ENCODE results near the gene NACC1.

NACC1 gene

GRCh38 chr19:13120817-13121216 is 2.8 kb downstream of the NACC1 start:
- no peak for DNase-seq (ENCODE audit: low spot score)

- DNase-seq (ENCODE audit: low spot score), result peak; percentile 41
These were observed 3.6 kb downstream of the NACC1 start for GRCh38 chr19:13121551-13122274.

- no peak for DNase-seq (ENCODE audit: low spot score)
These were observed 4.3 kb downstream of the NACC1 start for GRCh38 chr19:13122275-13122878.

- no peak for DNase-seq (ENCODE audit: low spot score)
These were observed 5.2 kb downstream of the NACC1 start for GRCh38 chr19:13122980-13123957.

- DNase-seq (ENCODE audit: low spot score), result no peak
These were observed 9.0 kb downstream of the NACC1 start for GRCh38 chr19:13127051-13127450.

- DNase-seq (ENCODE audit: low spot score), result no peak
These were observed 9.9 kb downstream of the NACC1 start for GRCh38 chr19:13127811-13128575.

GRCh38 chr19:13128583-13128982 is 10.5 kb downstream of the NACC1 start:
- no peak for DNase-seq (ENCODE audit: low spot score)

GRCh38 chr19:13129384-13129783 is 11.3 kb downstream of the NACC1 start:
- DNase-seq (ENCODE audit: low spot score), result no peak

- no peak for DNase-seq (ENCODE audit: low spot score)
These were observed 12.9 kb downstream of the NACC1 start for GRCh38 chr19:13130886-13131490.

GRCh38 chr19:13132471-13133180 is 14.6 kb downstream of the NACC1 start:
- peak; percentile 33 for DNase-seq (ENCODE audit: low spot score)

- DNase-seq (ENCODE audit: low spot score), result no peak
These were observed 15.3 kb downstream of the NACC1 start for GRCh38 chr19:13133241-13133870.

GRCh38 chr19:13134626-13135025 is 16.6 kb downstream of the NACC1 start:
- DNase-seq (ENCODE audit: low spot score), result peak; percentile 39

- DNase-seq (ENCODE audit: low spot score), result no peak
These were observed 17.3 kb downstream of the NACC1 start for GRCh38 chr19:13135068-13136062.

- no peak for DNase-seq (ENCODE audit: low spot score)
These were observed 19.3 kb downstream of the NACC1 start for GRCh38 chr19:13137290-13137794.

GRCh38 chr19:13138171-13138915 is 20.3 kb downstream of the NACC1 start:
- no peak for DNase-seq (ENCODE audit: low spot score)

GRCh38 chr19:13138916-13139198 is 20.8 kb downstream of the NACC1 start:
- DNase-seq (ENCODE audit: low spot score), result no peak

- no peak for DNase-seq (ENCODE audit: low spot score)
These were observed 21.7 kb downstream of the NACC1 start for GRCh38 chr19:13139633-13140311.
